GM21529 (cell line): ENCODE data around the gene ZNF638.

Experiments
- ATAC-seq: cut with Tn5 transposase; IDR thresholded peaks from one replicate; pipeline ENCODE4 v1.9.1; 2021; ENCODE audit not compliant: unreplicated experiment

ZNF638 gene

DNA sequence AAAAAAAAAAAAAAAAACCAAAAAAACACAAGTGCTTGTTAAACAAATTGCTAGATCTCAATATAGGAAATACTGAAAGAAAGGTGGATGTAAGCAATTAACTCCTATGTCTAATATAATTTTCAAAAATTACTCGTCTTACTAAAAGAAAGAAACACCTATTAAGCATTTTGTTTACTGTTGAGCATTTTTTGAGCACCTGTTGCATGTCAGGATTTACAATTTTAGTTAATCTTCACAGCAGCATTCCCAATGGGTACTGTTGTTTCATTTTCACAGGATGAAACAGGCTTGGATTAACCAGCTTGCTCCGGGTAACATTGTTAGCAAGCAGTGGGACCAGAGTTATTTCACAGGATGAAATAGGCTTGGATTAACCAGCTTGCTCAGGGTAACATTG, 4.8 kb downstream of the ZNF638 start:
- no peak for ATAC-seq

DNA sequence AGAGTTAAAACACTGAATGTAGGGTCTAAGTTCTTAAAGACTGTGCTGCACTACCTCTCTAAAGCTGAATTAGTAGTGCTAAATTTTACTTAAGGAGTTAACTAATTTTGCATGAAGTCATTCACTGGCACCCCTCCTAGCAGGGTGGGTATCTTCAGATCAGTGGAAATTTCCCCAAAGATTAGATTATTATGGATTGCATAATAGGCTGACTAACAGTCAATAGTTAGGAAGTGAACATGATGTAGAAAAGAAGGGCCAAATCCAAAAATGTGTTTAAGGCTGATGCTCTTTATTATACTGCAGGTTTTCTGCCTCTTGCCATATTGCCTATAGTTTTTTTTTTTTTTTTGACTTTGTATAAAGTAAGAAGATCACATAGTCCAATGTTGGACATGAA, 5.2 kb downstream of the ZNF638 start:
- no peak for ATAC-seq

DNA sequence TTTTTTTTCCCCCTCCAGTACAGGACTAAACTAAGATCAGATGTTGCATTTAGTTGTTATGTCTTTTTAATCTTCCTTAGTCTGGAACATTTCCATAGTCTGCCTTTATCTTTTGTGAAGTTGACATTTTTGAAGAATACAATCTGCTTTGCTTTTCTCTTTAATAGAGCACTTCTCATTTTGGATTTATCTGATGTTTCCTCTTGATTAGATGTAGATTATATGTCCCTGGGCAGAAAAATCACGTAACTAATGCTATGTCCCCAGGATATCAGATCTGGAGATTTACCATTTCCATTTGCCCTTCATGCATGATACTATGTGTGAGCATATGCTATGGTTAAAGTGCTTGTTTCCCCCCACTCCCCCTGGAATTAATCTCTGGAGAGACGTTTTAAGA, 6.2 kb downstream of the ZNF638 start:
- ATAC-seq = no peak

DNA sequence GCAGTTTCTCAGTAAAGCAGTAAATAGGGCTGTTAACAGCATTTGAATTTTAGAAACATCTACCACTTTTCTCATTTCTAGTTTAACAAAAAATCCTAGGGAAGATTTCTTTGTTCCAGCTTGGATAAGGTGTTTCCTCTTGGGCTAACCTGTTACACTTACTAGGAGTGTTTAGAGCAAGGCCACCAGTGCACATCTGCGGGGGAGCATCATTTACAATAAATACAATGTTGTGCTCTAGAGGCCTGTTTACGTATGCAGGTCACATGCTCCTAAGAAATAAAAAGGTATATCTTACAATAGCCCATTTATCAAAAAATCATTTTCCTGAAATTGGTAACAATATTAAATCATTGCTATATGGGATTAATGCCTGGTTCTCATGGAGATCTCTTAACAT, 8.1 kb downstream of the ZNF638 start:
- no peak for ATAC-seq

DNA sequence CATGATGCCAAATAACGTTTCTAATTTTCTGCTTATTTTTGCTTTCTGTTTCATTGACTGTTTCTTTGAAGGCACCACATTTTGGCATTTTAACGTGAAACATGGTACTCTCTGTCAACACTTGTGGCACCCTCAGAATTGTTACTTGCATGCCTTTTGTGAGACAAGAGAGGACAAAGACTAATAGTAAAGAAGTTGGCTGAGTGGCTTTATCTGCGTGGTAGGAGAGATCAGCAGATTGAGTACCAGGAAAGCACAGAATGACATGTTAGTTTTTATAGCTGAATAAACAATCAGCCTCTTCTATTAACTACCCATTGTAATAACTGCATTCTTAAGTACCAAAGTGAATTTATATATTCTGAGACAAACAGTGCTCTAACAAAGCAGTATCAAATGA, 8.6 kb downstream of the ZNF638 start:
- no peak for ATAC-seq

DNA sequence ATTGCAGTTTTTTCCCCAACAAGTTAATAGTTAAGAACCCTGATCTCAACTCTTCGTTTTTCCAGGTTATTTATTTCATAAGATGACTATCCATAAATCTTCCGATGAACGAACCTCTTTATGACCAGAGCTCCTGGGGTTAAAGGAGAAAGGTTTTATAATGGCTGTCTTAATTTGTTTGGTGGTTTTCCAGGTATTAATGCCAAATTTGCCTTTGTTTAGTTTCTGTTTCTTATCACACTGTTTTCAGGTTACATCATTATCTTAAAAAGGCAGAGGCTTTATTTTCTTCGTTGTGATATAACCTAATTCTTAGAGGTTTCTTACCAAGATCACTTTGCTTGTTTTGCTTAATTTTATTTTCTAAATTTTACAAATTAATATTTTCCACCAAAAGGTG, 10.1 kb downstream of the ZNF638 start:
- no peak for ATAC-seq

DNA sequence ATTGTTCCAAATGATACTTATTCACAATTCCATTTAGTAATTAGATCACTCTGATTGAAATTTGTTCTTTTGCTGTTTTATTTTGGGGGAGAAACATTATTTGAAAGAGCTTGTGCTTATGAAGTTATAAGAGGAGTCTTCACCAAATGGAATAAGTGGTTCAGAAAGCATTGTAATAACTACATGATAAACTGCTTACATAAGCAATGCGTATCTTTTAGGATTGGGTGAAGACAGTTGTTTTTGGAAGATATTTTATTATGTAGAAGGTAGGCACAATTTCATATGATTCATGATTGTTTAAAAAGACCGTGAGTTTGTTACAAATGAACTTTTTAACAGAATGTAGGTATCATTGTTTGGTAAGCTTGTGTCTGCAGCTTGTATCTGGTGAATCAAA, 14.5 kb downstream of the ZNF638 start:
- no peak for ATAC-seq

DNA sequence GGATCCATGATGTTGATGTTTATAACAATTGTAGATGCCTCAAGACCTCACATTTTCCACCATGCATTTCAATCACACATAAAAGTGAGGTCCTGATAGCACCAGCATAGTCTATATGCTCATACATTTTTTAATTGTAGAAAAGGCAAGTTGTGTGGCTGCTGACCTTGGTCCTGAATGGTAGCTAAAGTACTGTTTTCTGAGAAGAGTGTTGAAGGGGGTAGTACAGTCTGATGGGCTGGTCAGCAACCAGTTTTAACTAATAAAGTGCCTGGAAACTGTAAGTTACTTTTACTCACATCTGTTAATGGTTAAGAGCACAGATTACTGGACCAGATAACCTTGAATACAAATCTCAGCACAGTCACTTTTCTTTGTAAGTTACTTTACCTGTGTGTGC, 15.9 kb downstream of the ZNF638 start:
- ATAC-seq = no peak

DNA sequence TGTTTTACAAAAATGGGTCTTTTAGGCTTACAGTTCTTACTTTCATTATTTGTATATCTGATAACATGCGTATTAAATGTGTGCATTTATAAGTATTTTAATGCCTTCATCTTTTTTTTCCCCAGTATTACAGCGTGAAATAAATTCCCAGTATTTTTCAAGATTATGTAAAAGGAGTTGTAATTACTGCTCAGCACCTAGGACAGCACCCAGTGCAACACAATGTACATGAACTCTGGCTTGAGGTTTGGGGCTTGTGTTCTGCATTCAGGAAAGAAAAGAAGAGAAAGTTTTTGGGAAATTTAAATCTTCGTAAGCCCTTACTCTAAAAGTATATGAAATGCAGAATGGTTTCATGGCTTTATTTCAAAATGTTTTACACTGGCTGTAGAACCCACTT, 16.7 kb downstream of the ZNF638 start:
- ATAC-seq = no peak

DNA sequence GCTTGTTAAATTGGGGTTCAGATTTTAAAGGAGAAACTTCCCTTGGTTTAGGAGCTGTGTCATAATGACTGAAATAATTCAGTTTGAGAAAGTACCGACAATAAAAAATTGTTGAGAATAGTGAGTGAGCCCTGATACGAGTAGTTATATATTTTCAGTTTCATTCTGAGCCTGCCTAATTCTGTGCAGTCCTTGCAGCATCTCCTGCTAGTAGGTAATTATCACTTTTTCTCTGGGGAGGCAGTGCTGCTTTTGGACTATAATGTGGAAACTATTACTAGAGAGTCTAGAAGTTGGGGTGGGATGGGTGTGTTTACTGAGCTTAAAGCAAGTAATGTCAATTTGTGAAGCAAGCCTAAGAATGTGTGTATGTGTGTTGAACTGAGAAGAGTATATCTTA, 21.7 kb downstream of the ZNF638 start:
- peak; percentile 84 for ATAC-seq

DNA sequence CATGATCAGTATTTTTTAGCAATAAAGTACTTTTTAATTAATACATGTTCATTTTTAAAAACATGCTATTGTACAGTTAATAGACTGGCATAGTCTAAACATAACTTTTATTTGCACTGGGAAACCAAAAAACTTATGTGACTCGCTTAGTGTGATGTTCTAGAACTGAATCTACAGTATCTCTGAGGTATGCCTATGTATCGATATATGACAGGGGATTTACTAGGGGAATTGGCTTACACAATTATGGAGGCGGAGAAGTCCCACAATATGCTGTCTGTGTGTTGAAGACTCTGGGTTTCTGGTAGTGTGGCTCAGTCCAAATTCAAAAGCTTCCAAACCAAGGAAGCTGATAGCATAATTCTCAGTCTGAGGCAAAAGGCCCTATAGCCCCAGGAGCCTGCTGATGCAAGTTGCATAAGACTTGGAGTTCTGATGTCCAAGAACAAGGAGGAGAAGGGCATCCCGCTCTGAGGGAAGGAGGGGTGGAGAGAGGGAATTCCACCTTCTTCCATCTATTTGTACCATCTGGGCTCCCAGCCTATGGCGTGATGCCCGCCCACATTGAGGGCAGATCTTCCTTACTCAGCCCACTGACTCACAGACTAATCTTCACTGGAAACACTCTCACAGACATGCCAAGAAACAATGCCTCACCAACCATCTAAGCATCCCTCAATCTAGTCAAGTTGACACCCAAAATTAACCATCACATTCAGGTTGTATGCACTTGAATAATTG, 27.5 kb downstream of the ZNF638 start:
- no peak for ATAC-seq

DNA sequence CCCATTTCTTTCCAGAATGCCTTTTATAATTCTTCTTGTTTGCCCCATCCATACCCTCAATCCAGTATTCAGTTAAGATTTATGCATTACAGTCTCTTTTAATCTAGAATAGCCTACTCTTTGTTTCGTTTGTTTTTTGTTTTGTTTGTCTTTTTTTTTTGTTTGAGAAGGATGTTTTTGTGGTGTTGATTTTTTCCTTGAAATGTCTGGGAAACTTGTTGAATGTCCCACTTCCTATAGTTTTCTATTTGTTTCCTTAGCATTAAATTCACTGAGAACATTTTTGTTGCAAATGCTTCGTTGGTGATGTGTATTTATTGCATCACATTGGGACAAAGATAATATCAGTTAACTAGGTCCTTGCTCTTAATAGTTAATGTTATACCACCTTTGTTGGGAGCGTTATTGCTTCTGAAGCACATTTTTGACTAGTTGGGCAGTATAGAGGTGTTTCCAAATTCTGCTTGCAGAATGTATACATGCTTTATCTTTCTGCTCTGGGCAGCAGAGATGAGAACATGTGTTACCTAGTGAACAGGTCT, 28.9 kb downstream of the ZNF638 start:
- no peak for ATAC-seq

DNA sequence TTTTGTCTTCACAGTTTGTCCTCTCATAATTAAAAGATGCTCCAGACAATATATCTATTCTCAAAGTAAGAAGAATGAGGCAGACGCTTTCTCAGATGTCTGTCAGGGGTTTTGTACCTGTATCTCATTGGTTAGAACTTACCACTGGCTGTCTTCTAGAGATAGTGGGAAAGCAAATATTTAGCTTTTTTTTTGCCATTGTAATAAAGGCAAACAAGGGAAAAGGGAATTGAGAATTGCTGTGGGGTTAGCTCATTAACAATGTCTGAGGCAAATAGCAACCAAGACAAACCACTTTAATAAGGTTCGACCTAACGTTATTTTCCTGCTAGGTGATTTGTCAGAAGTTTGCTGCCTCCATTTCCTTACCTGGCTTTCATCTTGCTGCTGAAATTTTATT, 30.0 kb downstream of the ZNF638 start:
- no peak for ATAC-seq

DNA sequence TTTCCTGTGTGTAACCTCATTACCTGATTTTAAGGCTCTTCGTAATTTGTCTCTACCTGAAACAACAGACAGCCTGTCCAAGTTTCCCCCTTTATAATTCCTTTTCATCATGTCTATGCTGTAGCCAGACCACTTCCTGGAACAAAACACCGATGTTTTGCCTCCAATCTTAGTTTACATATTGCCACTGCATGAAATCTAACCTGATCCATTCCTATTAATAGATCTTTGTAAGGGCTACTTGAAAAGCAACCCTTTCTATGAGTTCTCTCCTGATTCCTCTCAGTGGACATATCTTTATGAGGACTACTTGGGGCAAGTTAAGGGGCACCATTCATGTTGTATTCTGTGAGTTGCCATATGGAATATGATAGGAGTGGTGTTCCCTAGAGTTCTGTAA, 30.9 kb downstream of the ZNF638 start:
- ATAC-seq = no peak

DNA sequence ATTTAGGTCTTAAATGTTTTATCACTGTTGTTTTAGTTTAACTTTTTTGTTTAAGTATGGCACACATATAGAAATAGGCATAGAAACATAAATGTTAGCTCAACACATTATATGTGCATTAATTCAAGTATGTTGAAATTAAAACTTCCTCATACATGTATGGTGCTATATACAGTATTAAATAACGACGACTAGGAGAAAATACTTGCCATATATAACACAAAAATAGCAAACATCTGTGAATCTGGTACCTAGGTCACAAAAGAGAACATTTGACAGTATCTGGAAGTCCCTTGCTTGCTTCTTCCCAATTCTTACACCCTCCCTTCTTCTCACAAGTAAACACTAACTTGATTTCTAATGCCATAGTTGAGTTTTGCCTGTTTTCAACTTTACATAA, 38.4 kb downstream of the ZNF638 start:
- ATAC-seq = no peak

DNA sequence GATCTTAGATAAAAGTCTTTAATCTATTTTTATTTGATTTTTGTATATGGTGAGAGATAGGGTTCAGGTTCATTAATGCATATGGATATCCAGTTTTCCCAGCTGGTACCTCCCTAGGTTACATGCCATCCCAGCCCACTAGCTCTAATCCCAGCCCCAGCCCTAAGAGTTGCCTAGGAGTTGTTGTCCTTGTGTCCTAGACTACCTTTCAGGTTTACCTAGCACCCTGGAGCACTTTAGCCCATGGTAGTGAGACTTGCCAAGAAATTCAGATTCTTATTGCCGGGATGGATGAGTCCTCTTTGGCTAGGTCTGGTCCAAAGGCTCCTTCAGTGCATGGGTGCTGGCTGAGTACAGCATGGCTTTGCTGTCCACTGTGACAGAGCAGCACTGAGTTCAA, 40.5 kb downstream of the ZNF638 start:
- ATAC-seq = no peak

DNA sequence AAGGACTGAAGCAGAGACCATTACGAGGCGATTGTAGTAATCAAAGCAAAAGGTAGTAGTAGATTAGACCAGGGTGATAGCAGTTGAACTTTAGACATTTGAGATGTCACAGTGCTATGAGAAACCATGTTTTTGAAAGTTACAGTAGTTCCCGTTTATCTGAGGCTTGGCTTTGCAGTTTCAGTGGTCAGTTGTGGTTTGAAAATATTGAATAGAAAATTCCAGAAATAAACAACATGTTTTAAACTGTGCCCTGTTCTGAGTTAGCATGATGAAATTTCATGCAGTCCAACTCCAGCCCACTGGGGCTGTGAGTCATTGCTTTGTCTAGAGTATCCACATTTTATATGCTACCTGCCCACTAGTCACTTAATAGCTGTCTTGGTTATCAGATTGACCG, 47.5 kb downstream of the ZNF638 start:
- no peak for ATAC-seq

DNA sequence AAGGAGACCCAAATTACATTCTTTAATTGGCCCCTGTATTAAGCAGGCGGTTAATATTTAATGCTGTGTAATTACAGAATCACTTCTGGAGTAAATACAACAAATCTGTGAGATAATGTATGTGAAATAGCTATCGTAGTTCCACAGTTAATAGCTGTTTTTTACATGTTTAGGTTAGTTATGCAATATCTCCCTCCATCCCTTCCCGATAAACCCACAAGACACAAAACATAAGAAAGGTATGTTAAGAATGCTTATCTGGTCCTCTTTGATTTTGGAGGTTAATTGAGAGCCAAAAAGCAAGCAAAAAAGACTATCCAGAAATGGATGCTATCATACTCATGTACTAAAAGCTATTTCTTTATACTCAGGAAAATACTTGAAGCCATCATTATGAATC, 49.1 kb downstream of the ZNF638 start:
- ATAC-seq = no peak

DNA sequence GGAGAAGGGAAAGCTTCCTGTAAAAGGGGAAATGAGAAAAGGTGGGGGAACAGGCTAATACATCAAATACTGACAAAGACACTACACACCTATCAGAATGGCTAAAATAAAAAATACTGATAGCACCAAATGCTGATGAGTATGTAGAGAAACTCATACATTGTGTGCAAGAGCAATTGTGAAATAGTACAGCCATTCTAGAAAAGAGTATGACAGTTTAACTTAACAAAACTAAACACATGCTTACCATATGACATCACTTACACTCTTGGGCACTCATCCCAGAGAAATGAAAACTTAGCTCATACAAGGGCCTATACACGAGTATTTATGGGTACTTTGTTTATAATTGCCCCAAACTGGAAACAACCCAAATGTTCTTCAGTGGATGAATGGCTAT, 53.4 kb downstream of the ZNF638 start:
- ATAC-seq = no peak

DNA sequence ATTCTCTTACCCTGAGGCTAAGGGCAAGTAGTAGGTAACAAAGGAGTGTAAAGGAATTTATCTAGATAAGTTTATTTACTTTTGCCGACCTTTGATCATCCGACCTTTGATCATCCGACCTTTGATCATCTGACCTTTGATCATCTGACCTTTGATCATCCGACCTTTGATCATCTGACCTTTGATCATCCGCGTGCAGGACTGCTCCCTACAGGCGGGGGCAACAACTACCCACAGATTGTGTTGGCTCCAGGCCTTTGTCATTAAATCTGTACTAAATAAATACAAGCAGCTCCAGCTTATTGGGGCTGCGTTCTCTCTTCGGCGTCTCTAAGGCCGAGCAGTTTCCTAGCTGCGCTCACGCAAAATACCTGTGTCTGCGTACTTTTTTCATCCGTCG, 56.6 kb downstream of the ZNF638 start:
- ATAC-seq = no peak

DNA sequence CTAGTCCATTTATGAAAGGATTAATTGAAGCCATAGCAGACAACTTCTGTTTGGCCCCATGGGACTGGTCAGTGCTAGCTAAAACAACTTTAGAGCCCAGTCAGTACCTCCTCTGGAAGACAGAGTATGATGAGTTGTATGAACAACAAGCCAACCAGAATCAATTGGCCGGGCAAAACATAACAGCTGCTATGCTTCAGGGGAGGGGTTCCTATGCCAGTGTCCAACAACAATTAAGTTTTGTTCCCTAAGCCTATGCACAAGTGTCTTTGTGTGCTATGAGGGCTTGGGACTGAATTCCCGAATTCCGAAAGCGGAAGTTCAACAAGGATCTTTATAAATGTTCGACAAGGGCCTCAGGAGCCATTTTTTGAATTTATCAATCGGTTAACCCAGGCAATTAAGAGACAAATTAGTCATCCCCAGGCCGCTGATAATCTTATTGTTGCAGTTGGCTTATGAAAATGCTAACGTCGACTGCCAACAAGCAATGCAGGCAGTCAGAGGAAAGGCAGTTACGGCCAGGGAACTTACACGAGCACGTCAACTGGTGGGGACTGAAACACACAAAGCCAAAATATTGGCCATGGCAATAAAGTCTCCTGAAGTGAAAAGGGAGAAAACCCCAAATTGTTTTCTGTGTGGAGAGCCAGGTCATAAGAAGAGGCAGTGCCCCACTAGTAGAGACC, 57.9 kb downstream of the ZNF638 start:
- no peak for ATAC-seq

DNA sequence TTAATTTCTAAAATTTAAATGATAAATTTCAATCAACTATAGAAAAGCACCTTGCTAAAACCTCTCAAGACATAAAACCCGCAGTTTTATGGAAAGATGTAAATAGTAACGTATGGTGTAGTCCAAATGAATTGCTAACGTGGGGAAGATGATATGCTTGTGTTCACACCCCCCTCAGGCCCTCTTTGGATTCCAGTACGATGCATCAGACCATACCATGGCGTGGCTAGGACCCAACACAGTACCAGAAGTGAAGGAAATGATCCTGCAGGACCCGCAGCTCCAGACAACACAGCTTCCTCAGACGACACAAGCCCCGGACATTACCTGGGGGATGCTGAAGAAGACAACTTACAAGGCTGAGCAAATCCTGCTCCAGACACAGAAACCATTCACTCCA, 61.6 kb downstream of the ZNF638 start:
- ATAC-seq = no peak

DNA sequence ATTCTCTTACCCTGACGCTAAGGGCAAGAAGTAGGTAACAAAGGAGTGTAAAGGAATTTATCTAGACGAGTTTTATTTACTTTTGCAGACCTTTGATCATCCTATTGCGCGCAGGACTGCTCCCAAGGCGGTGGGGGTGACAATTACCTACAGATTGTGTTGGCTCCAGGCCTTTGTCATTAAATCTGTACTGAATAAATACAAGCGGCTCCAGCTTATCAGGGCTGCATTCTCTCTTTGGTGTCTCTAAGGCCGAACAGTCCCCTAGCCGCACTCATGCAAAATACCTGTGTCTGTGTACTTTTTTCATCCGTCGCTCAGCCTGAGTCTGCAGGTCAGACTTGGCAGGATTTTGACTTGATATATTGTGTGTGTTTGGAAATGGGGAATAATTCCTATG, 63.9 kb downstream of the ZNF638 start:
- no peak for ATAC-seq
